NCI-H2107 (cell line): Measurements from ENCODE around the gene CSNK1D.
"Not testable (repeated sequence)": the region's sequence is repeated elsewhere in the genome, so short reads cannot be mapped to it uniquely, and the experiment has no call there.

Experiments
- DNase-seq: peaks from one replicate; lab custom pipeline; 2025; lab: John Stamatoyannopoulos, UW

The CSNK1D gene

GRCh38 chr17:82193050-82193449 lies 80.5 kb downstream of the CSNK1D start:
- DNase-seq = not testable (repeated sequence)
